VCaP (cell line): ENCODE measurements around the gene C22orf15.

ENCODE experiments used
- H3K27ac ChIP-seq: fragments of 450-650 bp; 2 replicates; pipeline ENCODE4 v1.5.1; 2017
- CTCF ChIP-seq: fragments of 450-650 bp; conservative IDR thresholded peaks from 2 replicates; pipeline ENCODE4 v1.5.1; 2017; ENCODE audit warnings: mild to moderate bottlenecking, moderate library complexity

C22orf15 gene

GRCh38 chr22:23775779-23776375 lies 13.1 kb downstream of the C22orf15 start:
- H3K27ac ChIP-seq = no peak overlapping the region
- TF ChIP-seq CTCF = no peak

GRCh38 chr22:23777776-23778576 lies 15.2 kb downstream of the C22orf15 start:
- no peak overlapping the region for H3K27ac ChIP-seq
- no peak for TF ChIP-seq CTCF

- no peak for TF ChIP-seq CTCF
- H3K27ac ChIP-seq = no peak overlapping the region
Measured at GRCh38 chr22:23778577-23778900, 15.7 kb downstream of the C22orf15 start.

- H3K27ac ChIP-seq = no peak overlapping the region
- no peak for TF ChIP-seq CTCF
Measured at GRCh38 chr22:23779083-23779482, 16.3 kb downstream of the C22orf15 start.

- TF ChIP-seq CTCF = no peak
- no peak overlapping the region for H3K27ac ChIP-seq
Measured at GRCh38 chr22:23779731-23780130, 16.9 kb downstream of the C22orf15 start.

GRCh38 chr22:23780146-23780748 lies 17.5 kb downstream of the C22orf15 start:
- no peak overlapping the region for H3K27ac ChIP-seq
- TF ChIP-seq CTCF = no peak

- no peak for TF ChIP-seq CTCF
- H3K27ac ChIP-seq = no peak overlapping the region
Measured at GRCh38 chr22:23781065-23781464, 18.3 kb downstream of the C22orf15 start.
